ENCODE data around the gene WSCD2.

Gene WSCD2

GRCh38 chr12:108190529-108190928 lies 61.4 kb downstream of the WSCD2 start:
- no peak overlapping the region for H3K9ac ChIP-seq (ENCODE audit: low read depth, low read length)
- H3K27me3 ChIP-seq (ENCODE audit: control insufficient read depth, insufficient read depth, low read length) = no peaks in the 10 kb centered on the region
- H3K36me3 ChIP-seq (ENCODE audit: insufficient read depth, low read length) = no peaks in the 10 kb centered on the region
- H3K4me1 ChIP-seq (ENCODE audit: control insufficient read depth, insufficient read depth, low read length) = no peaks in the 10 kb centered on the region
- no peak overlapping the region for H3K4me2 ChIP-seq (ENCODE audit: low read length)
- H3K4me3 ChIP-seq (ENCODE audit: low read length) = no peak overlapping the region
- H3K9me3 ChIP-seq (replicated peaks; ENCODE audit: low read length) = no peaks in the 10 kb centered on the region

- H3K36me3 ChIP-seq (ENCODE audit: insufficient read depth, low read length) = no peaks in the 10 kb centered on the region
- no peaks in the 10 kb centered on the region for H3K27me3 ChIP-seq (ENCODE audit: control insufficient read depth, insufficient read depth, low read length)
- no peak overlapping the region for H3K4me2 ChIP-seq (ENCODE audit: low read length)
- no peak overlapping the region for H3K9ac ChIP-seq (ENCODE audit: low read depth, low read length)
- H3K9me3 ChIP-seq (replicated peaks; ENCODE audit: low read length) = no peaks in the 10 kb centered on the region
- H3K4me1 ChIP-seq (ENCODE audit: control insufficient read depth, insufficient read depth, low read length) = no peaks in the 10 kb centered on the region
- H3K4me3 ChIP-seq (ENCODE audit: low read length) = no peak overlapping the region
Measured at GRCh38 chr12:108191086-108191485, 62.0 kb downstream of the WSCD2 start.

- H3K4me1 ChIP-seq (ENCODE audit: control insufficient read depth, insufficient read depth, low read length) = no peaks in the 10 kb centered on the region
- H3K27me3 ChIP-seq (ENCODE audit: control insufficient read depth, insufficient read depth, low read length) = no peaks in the 10 kb centered on the region
- no peak overlapping the region for H3K4me2 ChIP-seq (ENCODE audit: low read length)
- H3K9me3 ChIP-seq (replicated peaks; ENCODE audit: low read length) = no peaks in the 10 kb centered on the region
- H3K4me3 ChIP-seq (ENCODE audit: low read length) = no peak overlapping the region
- no peaks in the 10 kb centered on the region for H3K36me3 ChIP-seq (ENCODE audit: insufficient read depth, low read length)
- H3K9ac ChIP-seq (ENCODE audit: low read depth, low read length) = no peak overlapping the region
Measured at GRCh38 chr12:108191938-108192337, 62.9 kb downstream of the WSCD2 start.

- no peak overlapping the region for H3K4me2 ChIP-seq (ENCODE audit: low read length)
- no peaks in the 10 kb centered on the region for H3K9me3 ChIP-seq (replicated peaks; ENCODE audit: low read length)
- H3K9ac ChIP-seq (ENCODE audit: low read depth, low read length) = no peak overlapping the region
- no peaks in the 10 kb centered on the region for H3K36me3 ChIP-seq (ENCODE audit: insufficient read depth, low read length)
- no peaks in the 10 kb centered on the region for H3K27me3 ChIP-seq (ENCODE audit: control insufficient read depth, insufficient read depth, low read length)
- no peaks in the 10 kb centered on the region for H3K4me1 ChIP-seq (ENCODE audit: control insufficient read depth, insufficient read depth, low read length)
- H3K4me3 ChIP-seq (ENCODE audit: low read length) = no peak overlapping the region
Measured at GRCh38 chr12:108193493-108193892, 64.4 kb downstream of the WSCD2 start.

GRCh38 chr12:108193917-108194316 lies 64.8 kb downstream of the WSCD2 start:
- H3K36me3 ChIP-seq (ENCODE audit: insufficient read depth, low read length) = no peaks in the 10 kb centered on the region
- H3K4me1 ChIP-seq (ENCODE audit: control insufficient read depth, insufficient read depth, low read length) = no peaks in the 10 kb centered on the region
- no peaks in the 10 kb centered on the region for H3K27me3 ChIP-seq (ENCODE audit: control insufficient read depth, insufficient read depth, low read length)

GRCh38 chr12:108194585-108194984 lies 65.5 kb downstream of the WSCD2 start:
- Histone ChIP-seq H3K4me2 (ENCODE audit: low read length) (no peak overlapping the region), H3K36me3 (ENCODE audit: insufficient read depth, low read length) (no peaks in the 10 kb centered on the region), H3K9me3 (replicated peaks; ENCODE audit: low read length) (no peaks in the 10 kb centered on the region), H3K27me3 (ENCODE audit: control insufficient read depth, insufficient read depth, low read length) (no peaks in the 10 kb centered on the region), H3K9ac (ENCODE audit: low read depth, low read length) (no peak overlapping the region), H3K4me3 (ENCODE audit: low read length) (no peak overlapping the region), H3K4me1 (ENCODE audit: control insufficient read depth, insufficient read depth, low read length) (no peaks in the 10 kb centered on the region)

More at GRCh38 chr12:108193917-108194316, 64.8 kb downstream of the WSCD2 start:
- no peak overlapping the region for H3K9ac ChIP-seq (ENCODE audit: low read depth, low read length)
- H3K4me3 ChIP-seq (ENCODE audit: low read length) = no peak overlapping the region
- no peaks in the 10 kb centered on the region for H3K9me3 ChIP-seq (replicated peaks; ENCODE audit: low read length)
- H3K4me2 ChIP-seq (ENCODE audit: low read length) = no peak overlapping the region

GRCh38 chr12:108196319-108196718 lies 67.2 kb downstream of the WSCD2 start:
- H3K4me2 ChIP-seq (ENCODE audit: low read length) = no peak overlapping the region
- no peak overlapping the region for H3K4me3 ChIP-seq (ENCODE audit: low read length)
- no peaks in the 10 kb centered on the region for H3K36me3 ChIP-seq (ENCODE audit: insufficient read depth, low read length)
- no peaks in the 10 kb centered on the region for H3K4me1 ChIP-seq (ENCODE audit: control insufficient read depth, insufficient read depth, low read length)
- no peak overlapping the region for H3K9ac ChIP-seq (ENCODE audit: low read depth, low read length)
- no peaks in the 10 kb centered on the region for H3K27me3 ChIP-seq (ENCODE audit: control insufficient read depth, insufficient read depth, low read length)
- H3K9me3 ChIP-seq (replicated peaks; ENCODE audit: low read length) = no peaks in the 10 kb centered on the region

GRCh38 chr12:108196921-108197320 lies 67.8 kb downstream of the WSCD2 start:
- H3K9me3 ChIP-seq (replicated peaks; ENCODE audit: low read length) = no peaks in the 10 kb centered on the region
- no peak overlapping the region for H3K9ac ChIP-seq (ENCODE audit: low read depth, low read length)
- H3K4me3 ChIP-seq (ENCODE audit: low read length) = no peak overlapping the region
- H3K4me1 ChIP-seq (ENCODE audit: control insufficient read depth, insufficient read depth, low read length) = no peaks in the 10 kb centered on the region
- H3K36me3 ChIP-seq (ENCODE audit: insufficient read depth, low read length) = no peaks in the 10 kb centered on the region
- no peaks in the 10 kb centered on the region for H3K27me3 ChIP-seq (ENCODE audit: control insufficient read depth, insufficient read depth, low read length)
- no peak overlapping the region for H3K4me2 ChIP-seq (ENCODE audit: low read length)

- H3K9ac ChIP-seq (ENCODE audit: low read depth, low read length) = no peak overlapping the region
- H3K4me1 ChIP-seq (ENCODE audit: control insufficient read depth, insufficient read depth, low read length) = no peaks in the 10 kb centered on the region
- H3K4me3 ChIP-seq (ENCODE audit: low read length) = no peak overlapping the region
- H3K4me2 ChIP-seq (ENCODE audit: low read length) = no peak overlapping the region
- no peaks in the 10 kb centered on the region for H3K9me3 ChIP-seq (replicated peaks; ENCODE audit: low read length)
- no peaks in the 10 kb centered on the region for H3K27me3 ChIP-seq (ENCODE audit: control insufficient read depth, insufficient read depth, low read length)
- H3K36me3 ChIP-seq (ENCODE audit: insufficient read depth, low read length) = no peaks in the 10 kb centered on the region
Measured at GRCh38 chr12:108198043-108198442, 69.0 kb downstream of the WSCD2 start.

GRCh38 chr12:108199106-108199505 lies 70.0 kb downstream of the WSCD2 start:
- H3K9me3 ChIP-seq (replicated peaks; ENCODE audit: low read length) = no peaks in the 10 kb centered on the region
- no peaks in the 10 kb centered on the region for H3K27me3 ChIP-seq (ENCODE audit: control insufficient read depth, insufficient read depth, low read length)
- H3K4me2 ChIP-seq (ENCODE audit: low read length) = no peak overlapping the region
- no peaks in the 10 kb centered on the region for H3K36me3 ChIP-seq (ENCODE audit: insufficient read depth, low read length)
- no peak overlapping the region for H3K4me3 ChIP-seq (ENCODE audit: low read length)
- no peaks in the 10 kb centered on the region for H3K4me1 ChIP-seq (ENCODE audit: control insufficient read depth, insufficient read depth, low read length)
- H3K9ac ChIP-seq (ENCODE audit: low read depth, low read length) = no peak overlapping the region

- no peaks in the 10 kb centered on the region for H3K4me1 ChIP-seq (ENCODE audit: control insufficient read depth, insufficient read depth, low read length)
- no peaks in the 10 kb centered on the region for H3K9me3 ChIP-seq (replicated peaks; ENCODE audit: low read length)
- no peaks in the 10 kb centered on the region for H3K27me3 ChIP-seq (ENCODE audit: control insufficient read depth, insufficient read depth, low read length)
- H3K4me3 ChIP-seq (ENCODE audit: low read length) = no peak overlapping the region
- no peak overlapping the region for H3K9ac ChIP-seq (ENCODE audit: low read depth, low read length)
- no peaks in the 10 kb centered on the region for H3K36me3 ChIP-seq (ENCODE audit: insufficient read depth, low read length)
- H3K4me2 ChIP-seq (ENCODE audit: low read length) = no peak overlapping the region
Measured at GRCh38 chr12:108201808-108202207, 72.7 kb downstream of the WSCD2 start.

- Histone ChIP-seq H3K9ac (ENCODE audit: low read depth, low read length) (no peak overlapping the region), H3K36me3 (ENCODE audit: insufficient read depth, low read length) (no peaks in the 10 kb centered on the region), H3K27me3 (ENCODE audit: control insufficient read depth, insufficient read depth, low read length) (no peaks in the 10 kb centered on the region), H3K4me3 (ENCODE audit: low read length) (no peak overlapping the region), H3K4me2 (ENCODE audit: low read length) (no peak overlapping the region), H3K9me3 (replicated peaks; ENCODE audit: low read length) (no peaks in the 10 kb centered on the region), H3K4me1 (ENCODE audit: control insufficient read depth, insufficient read depth, low read length) (no peaks in the 10 kb centered on the region)
Measured at GRCh38 chr12:108204117-108204987, 75.3 kb downstream of the WSCD2 start.

All from skeletal muscle satellite cell (primary cell).